ENCODE data around the gene CFAP69.
"Not testable (repeated sequence)": the region's sequence is repeated elsewhere in the genome, so short reads cannot be mapped to it uniquely, and the experiment has no call there.

CFAP69 gene

GRCh38 chr7:90271753-90272152 lies 26.8 kb downstream of the CFAP69 start:
- DNase-seq, result no peak

GRCh38 chr7:90272242-90272641 lies 27.3 kb downstream of the CFAP69 start:
- DNase-seq, result no peak

GRCh38 chr7:90274161-90274560 lies 29.2 kb downstream of the CFAP69 start:
- DNase-seq, result no peak

- no peak for DNase-seq
Observed at GRCh38 chr7:90276033-90276728, 31.2 kb downstream of the CFAP69 start.

GRCh38 chr7:90288154-90288553 lies 43.2 kb downstream of the CFAP69 start:
- no peak for DNase-seq

GRCh38 chr7:90290244-90291113 lies 45.5 kb downstream of the CFAP69 start:
- no peak for DNase-seq

GRCh38 chr7:90298145-90299038 lies 53.4 kb downstream of the CFAP69 start:
- DNase-seq, result no peak

GRCh38 chr7:90303241-90303640 lies 58.3 kb downstream of the CFAP69 start:
- no peak for DNase-seq

GRCh38 chr7:90309872-90310271 lies 64.9 kb downstream of the CFAP69 start:
- no peak for DNase-seq

- no peak for DNase-seq
Observed at GRCh38 chr7:90311175-90311574, 66.2 kb downstream of the CFAP69 start.

- no peak for DNase-seq
Observed at GRCh38 chr7:90312745-90313144, 67.8 kb downstream of the CFAP69 start.

- DNase-seq, result no peak
Observed at GRCh38 chr7:90313907-90314306, 68.9 kb downstream of the CFAP69 start.

GRCh38 chr7:90320014-90320413 lies 75.0 kb downstream of the CFAP69 start:
- no peak for DNase-seq

- no peak for DNase-seq
Observed at GRCh38 chr7:90320418-90320800, 75.4 kb downstream of the CFAP69 start.

- peak; percentile 66 for DNase-seq
Observed at GRCh38 chr7:90320801-90321494, 76.0 kb downstream of the CFAP69 start, which contains the start of gene FAM237B. FAM237B (minus strand) TSS chr7:90321304; CDS start chr7:90319748, 1,556 bp downstream.

- DNase-seq, result no peak
Observed at GRCh38 chr7:90322837-90323236, 77.9 kb downstream of the CFAP69 start.

- DNase-seq, result no peak
Observed at GRCh38 chr7:90326500-90326899, 81.5 kb downstream of the CFAP69 start.

- DNase-seq, result no peak
Observed at GRCh38 chr7:90334193-90334843, 89.3 kb downstream of the CFAP69 start.

- DNase-seq, result not testable (repeated sequence)
Observed at GRCh38 chr7:90334926-90335325, 90.0 kb downstream of the CFAP69 start.

- DNase-seq, result no peak
Observed at GRCh38 chr7:90337106-90337505, 92.1 kb downstream of the CFAP69 start.

- no peak for DNase-seq
Observed at GRCh38 chr7:90345016-90345415, 100.0 kb downstream of the CFAP69 start.
